Measurements from ENCODE around the gene CLIP4. TPM values are rescaled to one million over a fixed set of nuclear protein-coding genes. Genes with fewer than 3 reads are reported as not detected.

The CLIP4 gene
- polyA plus RNA-seq, 1 experiment: 71.4 TPM

GRCh38 chr2:29195796-29196195 is 80.6 kb downstream of the CLIP4 start:
- DNase-seq (ENCODE audit: low read depth, low spot score): no peak
- H3K4me3 ChIP-seq (ENCODE audit: low read depth, low read length): no peak overlapping the region
- no peaks in the 10 kb centered on the region for H3K27me3 ChIP-seq (ENCODE audit: control insufficient read depth, insufficient read depth, low read length)
- no peak overlapping the region for H3K27ac ChIP-seq (ENCODE audit: low read depth, low read length)
- TF ChIP-seq, protein P1, sequence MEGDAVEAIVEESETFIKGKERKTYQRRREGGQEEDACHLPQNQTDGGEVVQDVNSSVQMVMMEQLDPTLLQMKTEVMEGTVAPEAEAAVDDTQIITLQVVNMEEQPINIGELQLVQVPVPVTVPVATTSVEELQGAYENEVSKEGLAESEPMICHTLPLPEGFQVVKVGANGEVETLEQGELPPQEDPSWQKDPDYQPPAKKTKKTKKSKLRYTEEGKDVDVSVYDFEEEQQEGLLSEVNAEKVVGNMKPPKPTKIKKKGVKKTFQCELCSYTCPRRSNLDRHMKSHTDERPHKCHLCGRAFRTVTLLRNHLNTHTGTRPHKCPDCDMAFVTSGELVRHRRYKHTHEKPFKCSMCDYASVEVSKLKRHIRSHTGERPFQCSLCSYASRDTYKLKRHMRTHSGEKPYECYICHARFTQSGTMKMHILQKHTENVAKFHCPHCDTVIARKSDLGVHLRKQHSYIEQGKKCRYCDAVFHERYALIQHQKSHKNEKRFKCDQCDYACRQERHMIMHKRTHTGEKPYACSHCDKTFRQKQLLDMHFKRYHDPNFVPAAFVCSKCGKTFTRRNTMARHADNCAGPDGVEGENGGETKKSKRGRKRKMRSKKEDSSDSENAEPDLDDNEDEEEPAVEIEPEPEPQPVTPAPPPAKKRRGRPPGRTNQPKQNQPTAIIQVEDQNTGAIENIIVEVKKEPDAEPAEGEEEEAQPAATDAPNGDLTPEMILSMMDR (IDR thresholded peaks at IDR 0.05; ENCODE audit: low read depth, low read length): no peak
- CTCF ChIA-PET: interaction anchor here (0.6 to 1.1 kb wide), 4 partner anchors 28 to 237 kb away, joined by 3 to 8 read pairs (median 5); no protein-coding TSS in a partner anchor
- no peaks in the 10 kb centered on the region for H3K9me3 ChIP-seq (ENCODE audit: control insufficient read depth, insufficient read depth, low read length)
- POLR2A ChIA-PET: interaction anchor here (0.6 kb wide), 1 partner anchor 90 kb away, joined by 3 read pairs; no protein-coding TSS in a partner anchor

GRCh38 chr2:29196792-29197788 is 81.9 kb downstream of the CLIP4 start:
- ChIA-PET POLR2A (no interaction called here), CTCF (interaction anchor here (0.6 to 1.5 kb wide), 5 partner anchors 15 to 241 kb away, joined by 3 to 5 read pairs (median 4); no protein-coding TSS in a partner anchor)
- Histone ChIP-seq H3K27ac (ENCODE audit: low read depth, low read length) (no peak overlapping the region), H3K27me3 (ENCODE audit: control insufficient read depth, insufficient read depth, low read length) (no peaks in the 10 kb centered on the region), H3K9me3 (ENCODE audit: control insufficient read depth, insufficient read depth, low read length) (no peaks in the 10 kb centered on the region), H3K4me3 (ENCODE audit: low read depth, low read length) (no peak overlapping the region)
- DNase-seq (ENCODE audit: low read depth, low spot score): peak; percentile 18
- TF ChIP-seq, protein P1 (IDR thresholded peaks at IDR 0.05; ENCODE audit: low read depth, low read length): peak; percentile 84

DNA sequence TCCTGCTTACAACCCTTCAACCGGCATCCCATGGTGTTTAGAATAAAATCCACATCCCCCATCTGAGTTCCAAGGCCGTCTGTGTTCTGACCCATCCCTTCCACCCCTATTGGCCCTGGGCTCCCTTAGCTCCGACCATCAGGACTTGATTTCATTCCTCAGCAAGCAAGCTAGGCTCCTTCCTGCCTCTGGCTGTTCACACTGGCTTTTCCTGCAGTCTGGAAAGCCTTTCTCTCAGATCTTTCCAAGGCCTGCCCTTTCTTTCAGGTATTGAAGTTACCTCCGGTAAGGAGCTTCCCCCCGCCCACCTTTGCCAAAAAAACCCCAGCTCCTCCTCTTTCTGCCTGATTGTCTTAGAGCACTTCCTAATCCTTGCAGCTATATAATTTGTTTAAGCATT is 86.8 kb downstream of the CLIP4 start:
- H3K4me3 ChIP-seq (ENCODE audit: low read depth, low read length): no peak overlapping the region
- TF ChIP-seq, protein P1 (IDR thresholded peaks at IDR 0.05; ENCODE audit: low read depth, low read length): no peak
- POLR2A ChIA-PET: no interaction called here
- H3K27ac ChIP-seq (ENCODE audit: low read depth, low read length): no peak overlapping the region
- DNase-seq (ENCODE audit: low read depth, low spot score): no peak
- no peaks in the 10 kb centered on the region for H3K27me3 ChIP-seq (ENCODE audit: control insufficient read depth, insufficient read depth, low read length)
- CTCF ChIA-PET: interaction anchor here (0.8 kb wide), 1 partner anchor 243 kb away, joined by 3 read pairs; no protein-coding TSS in a partner anchor
- H3K9me3 ChIP-seq (ENCODE audit: control insufficient read depth, insufficient read depth, low read length): no peaks in the 10 kb centered on the region

- ChIA-PET CTCF (no interaction called here), POLR2A (no interaction called here)
- H3K4me3 ChIP-seq (ENCODE audit: low read depth, low read length): no peak overlapping the region
- H3K27ac ChIP-seq (ENCODE audit: low read depth, low read length): no peak overlapping the region
- no peak for DNase-seq (ENCODE audit: low read depth, low spot score)
- H3K9me3 ChIP-seq (ENCODE audit: control insufficient read depth, insufficient read depth, low read length): no peaks in the 10 kb centered on the region
- no peaks in the 10 kb centered on the region for H3K27me3 ChIP-seq (ENCODE audit: control insufficient read depth, insufficient read depth, low read length)
- TF ChIP-seq, protein P1 (IDR thresholded peaks at IDR 0.05; ENCODE audit: low read depth, low read length): no peak
Measured at GRCh38 chr2:29202819-29203495, 87.7 kb downstream of the CLIP4 start.
